OCI-M1 (cell line): Measurements from ENCODE around the gene JAKMIP1.

Source experiments
- DNase-seq: peaks from one replicate; lab custom pipeline; 2025; lab: John Stamatoyannopoulos, UW

The JAKMIP1 gene

GRCh38 chr4:6065166-6065565 is 135.2 kb downstream of the JAKMIP1 start:
- no peak for DNase-seq

GRCh38 chr4:6064383-6064782 is 136.0 kb downstream of the JAKMIP1 start:
- DNase-seq, result no peak

DNA sequence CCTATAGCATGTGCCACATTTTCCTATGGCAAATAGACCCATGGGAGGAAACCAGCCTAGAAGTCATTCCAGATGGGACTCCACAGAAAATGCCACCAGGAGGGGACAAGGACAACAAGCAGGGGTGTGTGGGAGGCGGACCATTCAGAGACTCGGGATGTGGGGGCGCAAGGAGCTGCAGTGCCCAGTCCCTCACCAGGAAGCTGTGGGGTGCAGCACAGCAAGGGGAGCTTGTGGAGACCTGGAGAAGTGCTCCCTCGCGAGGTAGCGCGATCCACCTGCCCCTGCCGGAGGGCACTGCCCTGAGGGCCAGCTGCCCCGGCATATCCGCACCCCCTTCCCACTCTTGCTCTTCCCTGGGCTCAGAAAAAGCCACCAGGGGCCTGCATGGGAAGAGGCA is 136.7 kb downstream of the JAKMIP1 start:
- no peak for DNase-seq

- DNase-seq, result no peak
These were observed 138.2 kb downstream of the JAKMIP1 start for GRCh38 chr4:6062133-6062532.

DNA sequence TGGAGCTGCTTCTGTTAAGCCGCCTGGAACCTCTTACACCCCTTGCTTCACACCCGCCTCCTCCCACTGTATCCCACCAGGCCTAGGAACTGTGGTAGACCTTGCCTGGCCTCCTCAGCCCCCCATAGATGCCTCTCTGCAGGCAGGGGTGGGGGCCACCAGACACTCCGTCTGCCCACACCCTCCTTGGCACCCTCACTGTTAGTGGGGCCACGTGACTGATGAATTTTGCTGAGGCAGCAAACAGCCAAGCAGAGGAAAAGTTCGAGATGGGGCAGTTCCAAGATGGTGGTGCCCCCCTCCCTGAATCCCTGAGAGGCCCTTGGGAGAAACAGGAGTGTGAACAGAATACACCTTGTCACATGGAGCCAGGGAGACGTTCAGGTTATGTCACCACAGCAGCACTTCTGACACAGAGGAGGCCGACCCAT is 141.0 kb downstream of the JAKMIP1 start:
- no peak for DNase-seq

DNA sequence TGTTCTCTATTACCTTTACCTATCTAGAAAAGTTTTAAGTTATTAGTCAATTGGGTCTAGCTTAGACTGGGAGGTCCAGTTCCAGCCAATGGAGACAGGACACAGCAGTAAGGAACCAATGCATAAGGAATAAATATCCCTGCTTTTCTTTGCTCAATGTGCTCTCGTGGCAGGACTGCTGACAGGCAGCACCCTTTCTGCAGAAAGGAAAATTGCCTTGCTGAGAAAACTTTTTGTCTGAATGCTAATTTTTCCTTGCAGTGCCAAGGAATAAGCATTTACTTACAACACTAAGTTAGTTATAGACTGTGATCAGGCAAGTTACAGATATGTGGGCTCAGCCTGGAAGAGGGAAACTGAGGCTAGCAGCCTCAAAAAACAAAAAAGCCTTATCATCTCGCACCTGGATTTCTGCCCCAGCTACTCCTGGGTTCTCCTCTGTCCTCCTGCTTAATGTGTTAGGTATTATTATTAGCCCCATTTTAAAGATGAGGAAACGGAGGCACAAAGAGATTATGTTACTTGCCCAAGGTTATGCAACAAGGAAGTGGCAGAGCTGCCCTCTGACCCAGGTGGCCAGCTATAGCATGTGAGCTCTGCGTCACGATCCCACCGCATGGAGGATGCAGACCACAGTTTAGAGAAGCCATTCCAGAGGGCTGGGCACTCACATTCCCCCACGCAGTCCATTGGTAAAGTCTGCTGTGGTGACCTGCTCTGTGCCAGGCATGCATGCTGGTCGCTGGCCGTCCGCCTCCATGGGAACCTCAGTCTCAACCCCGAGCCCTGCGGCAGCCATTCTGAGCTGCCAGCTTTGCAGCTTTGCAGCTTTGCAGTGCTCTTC is 141.6 kb downstream of the JAKMIP1 start:
- no peak for DNase-seq

GRCh38 chr4:6056976-6057766 is 143.2 kb downstream of the JAKMIP1 start:
- no peak for DNase-seq

DNA sequence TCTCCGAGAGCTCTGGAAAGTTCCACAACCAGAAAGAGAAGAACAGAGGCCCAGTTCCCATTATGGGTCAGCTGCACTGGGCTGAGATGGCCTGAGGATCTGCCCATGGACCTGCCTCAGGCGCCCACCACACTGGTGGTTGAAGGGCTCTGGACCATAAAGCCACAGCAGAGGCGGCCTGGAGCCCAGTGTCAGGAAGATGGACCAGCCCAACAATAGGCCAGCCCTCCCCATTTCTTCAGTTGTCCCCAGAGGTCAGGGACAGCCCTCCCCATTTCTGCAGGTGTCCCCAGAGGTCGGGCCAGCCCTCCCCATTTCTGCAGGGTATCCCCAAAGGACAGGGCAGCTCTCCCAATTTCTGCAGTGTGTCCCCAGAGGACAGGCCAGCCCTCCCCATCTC is 144.9 kb downstream of the JAKMIP1 start:
- DNase-seq, result no peak

DNA sequence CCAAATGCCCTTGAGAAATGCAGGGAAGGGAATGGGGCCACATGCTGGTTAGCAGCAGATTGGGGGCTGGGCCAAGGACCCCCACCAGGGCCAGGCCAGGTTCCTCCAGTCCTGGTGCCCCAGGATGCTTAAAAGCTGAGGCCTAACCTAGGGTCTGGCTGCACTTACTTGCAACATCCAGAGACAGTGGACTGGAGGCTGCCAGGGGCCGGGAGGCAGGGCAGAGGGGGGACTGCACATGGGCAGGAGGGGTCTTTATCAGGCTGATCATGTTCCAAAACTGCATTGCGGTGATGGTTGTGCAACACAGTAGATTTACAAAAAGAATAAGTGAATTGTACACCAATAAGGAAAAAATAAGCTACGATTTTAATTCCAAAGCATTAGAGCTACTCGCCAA is 145.3 kb downstream of the JAKMIP1 start:
- no peak for DNase-seq

- no peak for DNase-seq
These were observed 146.0 kb downstream of the JAKMIP1 start for GRCh38 chr4:6054162-6054922.

DNA sequence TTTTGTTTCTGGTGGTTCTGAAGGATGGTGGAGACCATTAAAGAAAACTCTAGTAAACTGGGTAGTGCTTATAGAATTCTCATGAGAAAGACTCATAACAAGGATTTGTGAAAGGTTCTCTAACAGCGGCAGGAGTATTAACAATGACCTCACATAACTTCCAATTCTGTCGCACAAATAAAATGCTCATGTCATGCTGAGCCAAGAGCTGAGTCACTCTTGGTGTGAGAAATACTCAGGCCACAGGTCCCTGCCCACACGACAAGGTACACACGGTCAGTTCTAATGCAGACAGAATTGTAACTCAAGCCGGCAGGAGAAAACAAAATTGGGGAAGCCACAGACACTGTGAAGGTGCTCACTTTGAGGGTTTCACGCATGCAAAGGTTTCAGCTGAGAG is 147.7 kb downstream of the JAKMIP1 start:
- DNase-seq, result no peak

DNA sequence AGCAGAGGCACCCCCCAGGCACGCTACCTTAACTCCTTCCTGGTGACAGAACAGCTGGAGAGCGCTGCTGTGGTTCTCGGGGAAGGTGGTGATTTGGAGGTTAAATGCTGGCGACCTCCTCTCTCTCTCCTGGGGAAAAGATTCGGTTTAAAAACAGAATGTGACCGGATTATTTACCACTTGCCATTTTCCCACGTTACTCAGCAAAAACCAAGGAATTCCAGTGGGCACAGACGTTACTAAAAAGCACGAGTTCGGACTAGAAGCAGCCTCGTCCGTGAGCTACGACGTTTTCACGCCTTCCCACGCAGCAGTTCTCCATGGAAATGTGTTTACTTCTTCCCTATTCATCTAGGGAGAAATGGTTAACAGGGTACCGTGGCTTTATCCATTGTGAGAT is 149.8 kb downstream of the JAKMIP1 start:
- DNase-seq, result no peak

DNA sequence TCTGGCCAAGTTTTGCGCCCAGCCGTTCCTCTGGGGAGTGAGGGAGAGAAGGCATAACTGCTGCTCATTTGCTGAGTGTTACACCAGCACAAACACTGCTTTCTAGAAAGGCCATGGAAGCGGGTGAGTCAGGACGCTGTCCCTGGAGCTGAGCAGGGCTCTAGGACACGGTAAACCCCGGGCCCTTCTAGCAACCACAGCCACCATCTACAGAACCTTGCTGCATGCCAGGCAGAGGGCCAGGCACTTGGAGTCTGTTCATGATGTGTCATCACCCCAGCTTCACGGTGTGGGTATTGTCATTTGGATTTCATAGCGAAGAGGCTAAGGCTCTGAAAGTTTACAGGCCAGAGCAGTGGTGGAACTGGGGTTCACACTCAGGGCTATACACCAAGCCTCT is 150.4 kb downstream of the JAKMIP1 start:
- DNase-seq, result no peak

- DNase-seq, result no peak
These were observed 151.1 kb downstream of the JAKMIP1 start for GRCh38 chr4:6049278-6049677.

- DNase-seq, result no peak
These were observed 151.8 kb downstream of the JAKMIP1 start for GRCh38 chr4:6048537-6048936.

GRCh38 chr4:6047130-6047673 is 153.1 kb downstream of the JAKMIP1 start:
- no peak for DNase-seq

GRCh38 chr4:6046526-6047129 is 153.7 kb downstream of the JAKMIP1 start:
- DNase-seq, result no peak

DNA sequence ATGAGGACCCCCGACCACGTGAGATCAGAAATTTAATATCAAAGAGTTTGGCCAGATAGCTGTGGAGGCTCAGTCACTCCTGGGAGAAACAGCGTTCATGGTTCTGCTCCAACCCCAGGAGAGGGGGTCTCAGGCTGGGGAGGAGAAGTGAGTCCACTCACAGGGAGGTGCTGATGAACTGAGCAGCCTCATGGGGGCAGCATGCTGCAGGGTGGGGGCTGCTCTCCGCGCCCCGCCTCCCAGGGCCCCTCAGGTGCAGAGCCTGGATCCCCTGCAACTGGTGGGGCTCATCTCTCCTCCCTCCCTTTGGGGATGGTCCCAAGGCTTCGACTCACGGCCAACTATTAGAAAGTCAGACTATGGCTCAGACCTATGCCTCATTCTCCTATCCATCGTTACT is 155.5 kb downstream of the JAKMIP1 start:
- no peak for DNase-seq

GRCh38 chr4:6044276-6044675 is 156.1 kb downstream of the JAKMIP1 start:
- DNase-seq, result no peak

- DNase-seq, result no peak
These were observed 156.5 kb downstream of the JAKMIP1 start for GRCh38 chr4:6043843-6044242.

- DNase-seq, result no peak
These were observed 157.2 kb downstream of the JAKMIP1 start for GRCh38 chr4:6043188-6043587.
